Neural cell (in vitro differentiated cells): ENCODE results near the gene NOC4L.

Source experiments
- EP300 ChIP-seq: fragments of 450-650 bp; conservative IDR thresholded peaks from 2 replicates; pipeline ENCODE4 v1.6.1; 2014; ENCODE audit warnings: antibody characterized with exemption, mild to moderate bottlenecking, moderate library complexity; ENCODE audit not compliant: poor library complexity, severe bottlenecking
- EZH2 ChIP-seq: fragments of 200-600, 300-800 bp; shearing (Covaris generic), sonication (generic); IDR thresholded peaks from 2 replicates; pipeline ENCODE4 v1.6.1; 2014; ENCODE audit warnings: antibody characterized with exemption, low read length, borderline replicate concordance, mild to moderate bottlenecking; ENCODE audit not compliant: insufficient read depth, poor library complexity, severe bottlenecking
- MXI1 ChIP-seq: fragments of 450-650 bp; conservative IDR thresholded peaks from 2 replicates; pipeline ENCODE4 v1.6.1; 2014; ENCODE audit warnings: antibody characterized with exemption, mild to moderate bottlenecking; ENCODE audit not compliant: poor library complexity, severe bottlenecking
- POLR2AphosphoS5 ChIP-seq: IDR thresholded peaks from 2 replicates; pipeline ENCODE4 v1.6.1; 2012
- RAD21 ChIP-seq: fragments of 450-650 bp; conservative IDR thresholded peaks from 2 replicates; pipeline ENCODE4 v1.6.1; 2014; ENCODE audit warnings: antibody characterized with exemption, mild to moderate bottlenecking, moderate library complexity
- SMC3 ChIP-seq: fragments of 450-650 bp; conservative IDR thresholded peaks from 2 replicates; pipeline ENCODE4 v1.6.1; 2014; ENCODE audit warnings: antibody characterized with exemption, mild to moderate bottlenecking, moderate library complexity; ENCODE audit not compliant: poor library complexity
- TAF1 ChIP-seq: IDR thresholded peaks from 2 replicates; pipeline ENCODE4 v1.6.1; 2012; ENCODE audit warnings: low read depth
- TF ChIP-seq, protein P1 (sequence below): fragments of 450-650 bp; IDR thresholded peaks from 2 replicates; pipeline ENCODE4 v1.5.1; 2014; ENCODE audit warnings: antibody characterized with exemption, mild to moderate bottlenecking, moderate library complexity; ENCODE audit not compliant: poor library complexity, severe bottlenecking
- TF ChIP-seq, protein P2 (sequence below): IDR thresholded peaks from 2 replicates; pipeline ENCODE4 v1.6.1; 2012; ENCODE audit warnings: borderline replicate concordance

DNA sequence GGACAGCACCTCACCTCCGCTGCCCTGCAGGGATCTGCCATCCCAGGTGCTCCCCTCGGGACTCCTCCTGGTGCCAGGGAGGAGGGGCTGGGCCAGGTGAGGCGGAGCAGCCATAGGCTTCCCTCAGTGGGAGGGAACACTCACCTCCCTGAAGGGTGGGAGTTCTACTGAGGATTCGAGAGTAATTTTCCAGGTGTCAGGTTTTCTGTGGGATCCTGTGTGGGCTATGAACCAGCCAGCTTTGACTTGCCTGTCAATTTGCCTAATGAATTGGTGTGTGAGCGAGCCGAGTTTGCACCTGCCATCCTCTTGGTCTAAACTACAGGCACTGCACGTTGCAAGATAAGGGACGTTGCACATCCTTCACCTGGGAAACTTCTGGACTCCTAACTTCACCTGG is 50.3 kb downstream of the NOC4L start:
- TF ChIP-seq, protein P1, sequence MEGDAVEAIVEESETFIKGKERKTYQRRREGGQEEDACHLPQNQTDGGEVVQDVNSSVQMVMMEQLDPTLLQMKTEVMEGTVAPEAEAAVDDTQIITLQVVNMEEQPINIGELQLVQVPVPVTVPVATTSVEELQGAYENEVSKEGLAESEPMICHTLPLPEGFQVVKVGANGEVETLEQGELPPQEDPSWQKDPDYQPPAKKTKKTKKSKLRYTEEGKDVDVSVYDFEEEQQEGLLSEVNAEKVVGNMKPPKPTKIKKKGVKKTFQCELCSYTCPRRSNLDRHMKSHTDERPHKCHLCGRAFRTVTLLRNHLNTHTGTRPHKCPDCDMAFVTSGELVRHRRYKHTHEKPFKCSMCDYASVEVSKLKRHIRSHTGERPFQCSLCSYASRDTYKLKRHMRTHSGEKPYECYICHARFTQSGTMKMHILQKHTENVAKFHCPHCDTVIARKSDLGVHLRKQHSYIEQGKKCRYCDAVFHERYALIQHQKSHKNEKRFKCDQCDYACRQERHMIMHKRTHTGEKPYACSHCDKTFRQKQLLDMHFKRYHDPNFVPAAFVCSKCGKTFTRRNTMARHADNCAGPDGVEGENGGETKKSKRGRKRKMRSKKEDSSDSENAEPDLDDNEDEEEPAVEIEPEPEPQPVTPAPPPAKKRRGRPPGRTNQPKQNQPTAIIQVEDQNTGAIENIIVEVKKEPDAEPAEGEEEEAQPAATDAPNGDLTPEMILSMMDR, result no peak
- TF ChIP-seq SMC3 (no peak), EP300 (no peak), TAF1 (no peak), MXI1 (no peak), RAD21 (no peak), EZH2 (no peak), POLR2AphosphoS5 (no peak)
- TF ChIP-seq, protein P2, sequence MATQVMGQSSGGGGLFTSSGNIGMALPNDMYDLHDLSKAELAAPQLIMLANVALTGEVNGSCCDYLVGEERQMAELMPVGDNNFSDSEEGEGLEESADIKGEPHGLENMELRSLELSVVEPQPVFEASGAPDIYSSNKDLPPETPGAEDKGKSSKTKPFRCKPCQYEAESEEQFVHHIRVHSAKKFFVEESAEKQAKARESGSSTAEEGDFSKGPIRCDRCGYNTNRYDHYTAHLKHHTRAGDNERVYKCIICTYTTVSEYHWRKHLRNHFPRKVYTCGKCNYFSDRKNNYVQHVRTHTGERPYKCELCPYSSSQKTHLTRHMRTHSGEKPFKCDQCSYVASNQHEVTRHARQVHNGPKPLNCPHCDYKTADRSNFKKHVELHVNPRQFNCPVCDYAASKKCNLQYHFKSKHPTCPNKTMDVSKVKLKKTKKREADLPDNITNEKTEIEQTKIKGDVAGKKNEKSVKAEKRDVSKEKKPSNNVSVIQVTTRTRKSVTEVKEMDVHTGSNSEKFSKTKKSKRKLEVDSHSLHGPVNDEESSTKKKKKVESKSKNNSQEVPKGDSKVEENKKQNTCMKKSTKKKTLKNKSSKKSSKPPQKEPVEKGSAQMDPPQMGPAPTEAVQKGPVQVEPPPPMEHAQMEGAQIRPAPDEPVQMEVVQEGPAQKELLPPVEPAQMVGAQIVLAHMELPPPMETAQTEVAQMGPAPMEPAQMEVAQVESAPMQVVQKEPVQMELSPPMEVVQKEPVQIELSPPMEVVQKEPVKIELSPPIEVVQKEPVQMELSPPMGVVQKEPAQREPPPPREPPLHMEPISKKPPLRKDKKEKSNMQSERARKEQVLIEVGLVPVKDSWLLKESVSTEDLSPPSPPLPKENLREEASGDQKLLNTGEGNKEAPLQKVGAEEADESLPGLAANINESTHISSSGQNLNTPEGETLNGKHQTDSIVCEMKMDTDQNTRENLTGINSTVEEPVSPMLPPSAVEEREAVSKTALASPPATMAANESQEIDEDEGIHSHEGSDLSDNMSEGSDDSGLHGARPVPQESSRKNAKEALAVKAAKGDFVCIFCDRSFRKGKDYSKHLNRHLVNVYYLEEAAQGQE, result no peak
